SK-N-SH (cell line): Measurements from ENCODE around the gene TCTN2. TPM values are rescaled to one million over a fixed set of nuclear protein-coding genes. Genes with fewer than 3 reads are reported as not detected.

Source experiments
- CTCF ChIA-PET: fragments of 300-600, 350-600 bp; formaldehyde crosslinking; extraction: SDS; loops from one replicate; lab custom pipeline; 2021; lab: Yijun Ruan, JAX
- POLR2A ChIA-PET: fragments of 350-600 bp; sonication (Branson Sonifier 250); formaldehyde crosslinking; extraction: SDS; loops from one replicate; lab custom pipeline; 2020; ENCODE audit warnings: antibody characterized with exemption, inconsistent platforms; lab: Yijun Ruan, JAX
- DNase-seq: peaks from one replicate; pipeline ENCODE4 v3.0.0; 2012
- H2AFZ ChIP-seq: fragments of 200-600 bp; sonication (generic); 2 replicates; pipeline ENCODE4 v1.8.1; 2016; ENCODE audit warnings: antibody characterized with exemption, mild to moderate bottlenecking, low read depth
- H3F3A ChIP-seq: fragments of 200-600 bp; sonication (generic); replicated peaks from 2 replicates; pipeline ENCODE3; 2016; ENCODE audit warnings: antibody characterized with exemption, mild to moderate bottlenecking; ENCODE audit not compliant: insufficient read depth
- H3K27ac ChIP-seq, 2 experiments: fragments of 200-500 bp in 1 of 2; fragments of 200-600 bp in 1 of 2; sonication (Bioruptor generic) in 1 of 2; sonication (generic), shearing (Covaris generic) in 1 of 2; 2 replicates each; pipeline versions ENCODE4 v1.5.1 to v1.6.1; 2014 to 2016; ENCODE audit warnings: low read depth in 2 of 2, inconsistent platforms in 1 of 2, low read length in 1 of 2, mild to moderate bottlenecking in 1 of 2, mixed read lengths in 1 of 2
- H3K27me3 ChIP-seq: fragments of 200-600 bp; sonication (generic), shearing (Covaris generic); 2 replicates; pipeline ENCODE4 v1.6.1; 2016; ENCODE audit warnings: mixed run types; ENCODE audit not compliant: insufficient read depth
- H3K36me3 ChIP-seq, 2 experiments: fragments of 200-500 bp in 1 of 2; fragments of 200-600 bp in 1 of 2; sonication (Bioruptor generic) in 1 of 2; sonication (generic) in 1 of 2; replicated peaks in 1 of 2; 2 replicates each; pipeline versions ENCODE3 to v1.5.1; 2014 to 2016; ENCODE audit warnings: low read length in 1 of 2, mild to moderate bottlenecking in 1 of 2; ENCODE audit not compliant: insufficient read depth in 2 of 2, control insufficient read depth in 1 of 2
- H3K4me1 ChIP-seq, 2 experiments: fragments of 200-500 bp in 1 of 2; fragments of 200-600 bp in 1 of 2; sonication (Bioruptor generic) in 1 of 2; sonication (generic), shearing (Covaris generic) in 1 of 2; 2 replicates each; pipeline versions ENCODE4 v1.5.1 to v1.6.1; 2014 to 2016; ENCODE audit warnings: low read depth in 1 of 2, low read length in 1 of 2, mixed run types in 1 of 2; ENCODE audit not compliant: insufficient read depth in 2 of 2, control insufficient read depth in 1 of 2
- H3K4me2 ChIP-seq: fragments of 200-600 bp; sonication (generic), shearing (Covaris generic); 2 replicates; pipeline ENCODE4 v1.6.1; 2017; ENCODE audit warnings: mixed run types
- H3K4me3 ChIP-seq, 2 experiments: fragments of 200-500 bp in 1 of 2; fragments of 200-600 bp in 1 of 2; sonication (Bioruptor generic) in 1 of 2; sonication (generic), shearing (Covaris generic) in 1 of 2; 2 replicates each; pipeline versions ENCODE4 v1.5.1 to v1.8.1; 2014 to 2016; ENCODE audit warnings: low read depth in 2 of 2, inconsistent platforms in 1 of 2, low read length in 1 of 2, mild to moderate bottlenecking in 1 of 2, mixed read lengths in 1 of 2, moderate library complexity in 1 of 2
- H3K79me2 ChIP-seq: fragments of 200-600 bp; sonication (generic); 2 replicates; pipeline ENCODE4 v1.8.1; 2017; ENCODE audit warnings: mild to moderate bottlenecking; ENCODE audit not compliant: insufficient read depth
- H3K9ac ChIP-seq: fragments of 200-600 bp; sonication (generic); 2 replicates; pipeline ENCODE4 v1.6.1; 2017; ENCODE audit warnings: mixed run types
- H3K9me2 ChIP-seq: fragments of 200-600 bp; sonication (generic); 2 replicates; pipeline ENCODE4 v1.6.1; 2017; ENCODE audit warnings: mixed run types
- H3K9me3 ChIP-seq: fragments of 200-600 bp; sonication (generic); 2 replicates; pipeline ENCODE4 v1.6.1; 2017; ENCODE audit warnings: mixed run types, mild to moderate bottlenecking, moderate library complexity
- H4K20me1 ChIP-seq: fragments of 200-600 bp; sonication (generic); 2 replicates; pipeline ENCODE4 v1.6.1; 2017; ENCODE audit warnings: mild to moderate bottlenecking, mixed run types; ENCODE audit not compliant: insufficient read depth
- ELF1 ChIP-seq: IDR thresholded peaks from 2 replicates; pipeline ENCODE4 v1.4.0; 2012
- EZH2phosphoT487 ChIP-seq: fragments of 200-600 bp; sonication (generic); IDR thresholded peaks from 2 replicates; pipeline ENCODE4 v1.6.1; 2017; ENCODE audit warnings: low read depth, mixed run types, mild to moderate bottlenecking, antibody characterized with exemption, moderate library complexity, borderline replicate concordance
- FOXJ3 ChIP-seq: sonication (generic); formaldehyde crosslinking; IDR thresholded peaks from 2 replicates; pipeline ENCODE4 v1.5.1; 2020; ENCODE audit warnings: mild to moderate bottlenecking, missing genetic modification reagents
- FOXM1 ChIP-seq: IDR thresholded peaks from 2 replicates; pipeline ENCODE4 v1.4.0; 2012; ENCODE audit warnings: low read depth, mild to moderate bottlenecking
- GABPA ChIP-seq: IDR thresholded peaks from 2 replicates; pipeline ENCODE4 v1.4.0; 2012; ENCODE audit warnings: low read depth, mild to moderate bottlenecking
- MEF2A ChIP-seq: IDR thresholded peaks from 2 replicates; pipeline ENCODE4 v1.4.0; 2012; ENCODE audit warnings: low read depth, borderline replicate concordance
- MXI1 ChIP-seq: IDR thresholded peaks from 2 replicates; pipeline ENCODE4 v1.6.1; 2012; ENCODE audit warnings: mild to moderate bottlenecking, low read depth, low read length, improper control_type of control experiment
- NFIC ChIP-seq: IDR thresholded peaks from 2 replicates; pipeline ENCODE4 v1.4.0; 2012; ENCODE audit warnings: borderline replicate concordance
- RAD21 ChIP-seq: IDR thresholded peaks from 2 replicates; pipeline ENCODE4 v1.6.1; 2012; ENCODE audit warnings: mild to moderate bottlenecking, low read length
- RCOR1 ChIP-seq: fragments of 150-350 bp; IDR thresholded peaks from 2 replicates; pipeline ENCODE4 v1.6.1; 2017; ENCODE audit warnings: antibody characterized with exemption, low read length
- RFX5 ChIP-seq: IDR thresholded peaks from 2 replicates; pipeline ENCODE4 v1.6.1; 2012; ENCODE audit warnings: mild to moderate bottlenecking, improper control_type of control experiment, low read length
- RXRA ChIP-seq: IDR thresholded peaks from 2 replicates; pipeline ENCODE4 v1.4.0; 2012; ENCODE audit warnings: low read depth, mild to moderate bottlenecking, borderline replicate concordance
- SIN3A ChIP-seq: IDR thresholded peaks from 2 replicates; pipeline ENCODE4 v1.6.1; 2012; ENCODE audit warnings: low read depth, mild to moderate bottlenecking, low read length, moderate library complexity, borderline replicate concordance
- TAF1 ChIP-seq: IDR thresholded peaks from 2 replicates; pipeline ENCODE4 v1.6.1; 2012; ENCODE audit warnings: low read depth, mild to moderate bottlenecking, low read length, moderate library complexity, borderline replicate concordance
- TCF12 ChIP-seq: IDR thresholded peaks from 2 replicates; pipeline ENCODE4 v1.4.0; 2012
- TEAD4 ChIP-seq: IDR thresholded peaks from 2 replicates; pipeline ENCODE4 v1.4.0; 2012; ENCODE audit warnings: mild to moderate bottlenecking, borderline replicate concordance; ENCODE audit not compliant: insufficient read depth
- USF1 ChIP-seq: IDR thresholded peaks from 2 replicates; pipeline ENCODE4 v1.4.0; 2012; ENCODE audit warnings: low read depth, borderline replicate concordance
- USF2 ChIP-seq: fragments of 150-350 bp; IDR thresholded peaks from 2 replicates; pipeline ENCODE4 v1.6.1; 2017; ENCODE audit warnings: antibody characterized with exemption, low read length, low read depth, borderline replicate concordance
- ZBTB33 ChIP-seq: IDR thresholded peaks from 2 replicates; pipeline ENCODE4 v1.4.0; 2012; ENCODE audit warnings: low read depth, borderline replicate concordance
- WGBS: methylation state at CpG from one replicate; pipeline ENCODE4 v1.1.6; 2017; ENCODE audit warnings: low lambda C conversion rate; 5-methylcytosine and 5-hydroxymethylcytosine counted together
- polyA plus RNA-seq, 3 experiments: library from polyadenylated mRNA; depleted of rRNA; stranded (reverse); fragments of >200 nt; gene quantifications; 2 replicates each; pipeline ENCODE4 v1.2.3, GENCODE V29; 2012

TCTN2 gene
- polyA plus RNA-seq, 1 of the 3 experiments (the other 2 are of a cell fraction): 9.1 TPM

GRCh38 chr12:123743002-123743401, 72.1 kb downstream of the TCTN2 start:
- 92% methylated on average over 10 of the region's 10 CpGs for WGBS
- POLR2A ChIA-PET: no interaction called here
- H3K27me3 ChIP-seq: no peaks in the 10 kb centered on the region
- H3K9ac ChIP-seq: no peak overlapping the region
- peaks cover 38 to 50% of the 10 kb centered on the region in 2 experiments for H3K36me3 ChIP-seq
- H3F3A ChIP-seq: no peaks in the 10 kb centered on the region
- no peaks in the 10 kb centered on the region for H3K79me2 ChIP-seq
- no peak for DNase-seq
- CTCF ChIA-PET: no interaction called here
- H3K4me3 ChIP-seq: no peak overlapping the region
- TF ChIP-seq USF2 (no peak), FOXJ3 (CRISPR knock-in tag) (no peak), FOXM1 (no peak)
- no peak overlapping the region for H3K27ac ChIP-seq
- no peaks in the 10 kb centered on the region for H3K9me2 ChIP-seq
- no peaks in the 10 kb centered on the region for H3K9me3 ChIP-seq
- H3K4me2 ChIP-seq: no peak overlapping the region
- H3K4me1 ChIP-seq: no peaks in the 10 kb centered on the region
- no peak overlapping the region for H2AFZ ChIP-seq
- H4K20me1 ChIP-seq: no peaks in the 10 kb centered on the region

GRCh38 chr12:123744836-123745235, 73.9 kb downstream of the TCTN2 start:
- no peak overlapping the region for H3K27ac ChIP-seq
- H3K4me1 ChIP-seq: no peaks in the 10 kb centered on the region
- peaks cover 41 to 56% of the 10 kb centered on the region in 2 experiments for H3K36me3 ChIP-seq
- TF ChIP-seq RXRA (no peak), ZBTB33 (no peak), SIN3A (no peak), TEAD4 (no peak), EZH2phosphoT487 (no peak), GABPA (no peak), RAD21 (no peak), RFX5 (no peak), USF1 (no peak), NFIC (no peak), RCOR1 (no peak), TCF12 (no peak), ELF1 (no peak), TAF1 (no peak), MEF2A (no peak), MXI1 (no peak)
- H3K9me3 ChIP-seq: no peaks in the 10 kb centered on the region
- H3K4me2 ChIP-seq: no peak overlapping the region
- no peak overlapping the region for H3K4me3 ChIP-seq
- ChIA-PET POLR2A (no interaction called here), CTCF (interaction anchor here (0.7 to 1.1 kb wide), 3 partner anchors 13 to 101 kb away, joined by 3 read pairs; no protein-coding TSS in a partner anchor)
- peak; percentile 41 for DNase-seq
- no peaks in the 10 kb centered on the region for H4K20me1 ChIP-seq
- 96% methylated on average over 8 of the region's 12 CpGs for WGBS
- H3K9me2 ChIP-seq: no peaks in the 10 kb centered on the region
- no peaks in the 10 kb centered on the region for H3K27me3 ChIP-seq
- no peaks in the 10 kb centered on the region for H3K79me2 ChIP-seq
- H3K9ac ChIP-seq: no peak overlapping the region
- no peaks in the 10 kb centered on the region for H3F3A ChIP-seq
- H2AFZ ChIP-seq: no peak overlapping the region
